GM19463 (cell line): ENCODE data around the gene TMIGD1.

Experiments used
- ATAC-seq: cut with Tn5 transposase; IDR thresholded peaks from one replicate; pipeline ENCODE4 v1.9.1; 2021; ENCODE audit warnings: mild to moderate bottlenecking, moderate library complexity; ENCODE audit not compliant: unreplicated experiment

TMIGD1 gene

GRCh38 chr17:30333503-30334360 lies at the start of gene TMIGD1:
Gene TMIGD1 (minus strand): TSS chr17:30334057. CDS start chr17:30332133, 1,924 bp downstream.
- no peak for ATAC-seq

GRCh38 chr17:30382345-30382744 lies 48.5 kb upstream of the TMIGD1 start:
- no peak for ATAC-seq

GRCh38 chr17:30381340-30381659 lies 47.4 kb upstream of the TMIGD1 start:
- no peak for ATAC-seq

- no peak for ATAC-seq
These were observed 46.9 kb upstream of the TMIGD1 start for GRCh38 chr17:30380643-30381339.

GRCh38 chr17:30379903-30380381 lies 46.1 kb upstream of the TMIGD1 start:
- no peak for ATAC-seq

- ATAC-seq = peak; percentile 11
These were observed 45.5 kb upstream of the TMIGD1 start for GRCh38 chr17:30379303-30379902.

GRCh38 chr17:30378825-30379302 lies 45.0 kb upstream of the TMIGD1 start, which contains the start of gene CPD:
Gene CPD (plus strand): TSS chr17:30378927. CDS start chr17:30378981, 54 bp downstream.
- peak; percentile 76 for ATAC-seq

GRCh38 chr17:30378241-30378824 lies 44.5 kb upstream of the TMIGD1 start:
- ATAC-seq = no peak

GRCh38 chr17:30377574-30378240 lies 43.9 kb upstream of the TMIGD1 start:
- ATAC-seq = no peak

GRCh38 chr17:30376621-30377452 lies 43.0 kb upstream of the TMIGD1 start:
- no peak for ATAC-seq

GRCh38 chr17:30375661-30376060 lies 41.8 kb upstream of the TMIGD1 start:
- ATAC-seq = no peak

- no peak for ATAC-seq
These were observed 38.9 kb upstream of the TMIGD1 start for GRCh38 chr17:30372755-30373154.

- no peak for ATAC-seq
These were observed 36.1 kb upstream of the TMIGD1 start for GRCh38 chr17:30369995-30370394.

GRCh38 chr17:30368912-30369720 lies 35.3 kb upstream of the TMIGD1 start:
- no peak for ATAC-seq

GRCh38 chr17:30366536-30366935 lies 32.7 kb upstream of the TMIGD1 start:
- ATAC-seq = no peak

GRCh38 chr17:30363715-30364202 lies 29.9 kb upstream of the TMIGD1 start:
- peak; percentile 83 for ATAC-seq

GRCh38 chr17:30361766-30362279 lies 28.0 kb upstream of the TMIGD1 start:
- no peak for ATAC-seq

GRCh38 chr17:30360086-30360808 lies 26.4 kb upstream of the TMIGD1 start:
- ATAC-seq = no peak
